ENCODE results near the gene CEP135.
"Not testable (repeated sequence)": the region's sequence is repeated elsewhere in the genome, so short reads cannot be mapped to it uniquely, and the experiment has no call there.

The CEP135 gene

DNA sequence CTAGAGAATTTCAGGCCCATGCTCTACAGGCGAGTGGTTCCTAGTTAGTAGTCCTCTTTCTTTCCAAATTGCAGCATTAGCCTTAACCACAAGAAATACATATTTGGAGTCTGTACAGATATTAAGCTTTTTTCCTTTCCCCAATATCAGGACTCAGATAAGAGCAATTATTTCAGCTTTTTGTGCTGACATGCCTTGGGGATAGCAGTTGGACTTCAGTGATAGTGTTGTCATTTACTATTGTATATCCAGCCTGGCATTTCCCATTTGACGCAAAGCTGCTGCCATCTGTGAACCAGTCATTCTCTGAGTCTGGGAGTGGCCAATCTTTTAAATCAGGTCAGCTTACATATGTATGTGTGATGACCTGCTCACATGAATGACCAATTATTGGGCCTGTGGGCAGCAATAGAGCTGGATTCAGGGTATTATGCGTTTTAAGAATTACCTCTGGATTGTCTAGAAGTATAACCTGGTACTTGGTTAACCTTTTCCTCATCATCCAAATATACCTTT, 6.8 kb upstream of the CEP135 start:
- DNase-seq: no peak

DNA sequence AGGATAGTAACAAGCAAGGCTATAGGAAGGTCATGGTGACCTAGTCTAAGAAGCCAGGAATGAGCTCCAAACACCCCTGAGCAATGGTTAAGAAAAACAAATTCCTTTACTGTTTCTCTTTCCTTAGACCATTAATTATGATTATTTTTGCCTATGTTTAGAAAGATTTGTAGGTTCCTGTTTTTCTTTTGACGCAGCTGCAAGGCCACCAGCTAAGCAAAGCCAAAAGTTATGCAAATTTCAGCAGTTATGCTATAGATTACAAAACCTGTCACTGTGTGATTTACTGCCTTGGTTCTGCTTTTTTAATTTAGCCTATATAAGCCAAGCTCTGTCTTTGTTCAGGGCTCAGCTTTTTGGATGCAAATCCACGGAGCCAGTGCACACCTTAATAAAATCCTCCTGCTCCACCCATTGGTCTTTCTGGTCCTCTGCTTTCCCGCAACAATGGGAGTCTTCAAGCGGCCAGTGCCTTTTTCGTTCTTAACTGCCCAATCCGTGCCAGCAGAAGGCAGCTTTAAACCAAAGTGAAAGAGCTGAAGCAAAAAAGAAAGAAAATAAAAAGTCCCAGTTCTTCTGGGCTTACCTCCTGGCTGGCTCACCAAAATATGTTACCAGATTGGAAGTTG, 1.4 kb upstream of the CEP135 start:
- DNase-seq: no peak

DNA sequence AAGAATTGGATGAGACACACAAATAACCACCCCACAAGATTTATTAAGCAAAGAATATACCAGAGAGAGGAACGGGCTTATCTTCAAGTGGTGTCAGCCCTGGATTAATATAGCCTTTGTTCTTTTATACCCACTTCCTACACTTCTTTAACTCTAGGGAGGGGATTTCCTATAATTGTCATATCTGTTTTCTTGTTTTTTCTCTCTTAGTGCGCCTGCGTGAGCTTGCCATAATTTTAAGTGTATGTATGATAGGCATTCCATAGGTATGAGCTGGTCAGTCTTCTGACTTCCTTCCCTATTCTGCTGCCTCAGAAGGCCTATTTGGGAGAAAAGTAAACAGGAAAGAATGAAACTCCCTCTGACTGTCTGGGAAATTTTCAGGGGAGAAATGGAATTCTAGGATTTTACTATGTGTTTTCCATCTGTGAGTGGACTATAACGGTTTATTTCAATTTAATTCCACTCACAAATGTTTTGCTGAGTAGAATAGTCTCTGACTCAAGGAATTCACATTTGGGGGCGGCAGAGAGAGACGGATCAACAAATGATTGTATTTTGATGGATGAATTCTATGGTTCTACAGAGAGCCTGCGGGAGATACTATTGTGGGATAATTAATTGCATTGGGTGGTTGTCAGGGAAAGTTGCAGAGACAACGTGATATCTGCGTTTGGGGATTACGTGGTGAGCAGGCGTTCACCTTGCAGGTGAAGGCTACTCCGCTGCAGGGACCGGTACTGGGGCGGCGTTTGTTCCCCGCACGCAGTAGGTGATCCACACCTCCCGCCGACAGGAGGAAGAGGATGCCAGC, 626 bp upstream of the CEP135 start:
- no peak for DNase-seq

DNA sequence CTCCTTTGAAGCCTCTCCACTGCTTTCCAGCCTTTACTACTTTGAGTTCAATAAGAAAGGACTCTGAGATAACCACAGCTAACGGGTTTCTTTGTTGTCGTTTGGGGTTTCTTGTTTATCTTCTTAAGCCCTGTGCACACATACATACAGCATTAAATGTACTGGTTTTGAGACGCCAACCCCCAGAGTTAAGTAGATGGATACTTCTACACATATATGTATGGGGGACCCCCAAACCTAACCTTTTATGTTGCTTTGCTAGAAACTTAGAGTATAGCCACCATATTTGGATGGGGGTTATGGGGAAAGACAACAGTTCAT, 697 bp downstream of the CEP135 start:
- peak in 1 of 3 experiments; percentile 44 for DNase-seq

DNA sequence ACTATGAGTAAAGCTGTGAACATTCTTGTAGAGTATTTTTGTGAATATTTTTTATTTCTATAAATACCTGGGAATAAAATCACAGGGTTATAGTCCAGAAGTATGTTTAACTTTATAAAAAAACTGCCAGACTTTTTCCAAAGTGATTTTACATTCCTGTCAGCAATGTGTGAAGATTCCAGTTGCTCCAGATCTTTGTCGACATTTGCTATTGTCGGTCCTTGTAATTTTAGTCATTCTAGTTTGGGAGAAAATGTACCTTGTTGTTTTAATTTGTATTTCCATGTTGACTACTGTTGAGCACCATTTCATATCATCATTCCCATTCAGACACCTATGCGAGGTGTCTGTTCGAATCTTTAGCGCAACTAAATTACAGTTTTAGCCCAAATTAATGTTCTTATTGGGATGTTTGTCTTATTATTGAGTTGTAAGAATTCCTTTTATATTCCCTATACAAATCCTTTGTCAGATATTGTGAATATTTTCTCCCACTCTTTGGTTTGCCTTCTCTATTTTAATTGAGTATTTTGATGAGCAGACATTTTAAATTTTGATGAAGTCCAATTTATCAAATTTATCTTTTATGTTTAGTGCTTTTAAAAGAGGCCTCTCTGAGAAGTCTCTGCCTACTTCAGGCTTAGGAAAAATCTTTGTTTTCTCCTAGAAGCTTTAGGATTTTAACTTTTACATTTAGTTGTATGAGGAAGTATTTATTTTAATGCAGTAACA, 2.6 kb downstream of the CEP135 start:
- no peak for DNase-seq

DNA sequence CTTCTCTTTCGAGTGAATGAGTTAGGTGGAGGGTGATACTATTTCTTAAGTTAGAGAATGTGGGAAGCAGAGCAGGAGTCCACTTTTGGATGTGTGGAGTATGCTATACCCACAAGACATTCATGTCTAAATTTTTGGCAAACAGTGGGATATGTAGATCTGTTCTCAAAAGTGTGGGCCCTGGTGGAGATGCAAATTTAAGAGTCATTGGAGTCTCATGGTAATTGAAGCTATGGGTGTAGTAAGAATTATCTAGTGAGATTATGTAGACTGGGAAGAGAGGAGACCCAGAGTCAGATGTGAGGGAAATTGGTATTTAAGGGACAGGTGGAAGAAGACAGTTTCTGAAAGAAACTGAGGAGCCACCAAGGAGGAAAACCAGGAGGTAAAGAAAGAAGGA, 7.0 kb downstream of the CEP135 start:
- no peak for DNase-seq

DNA sequence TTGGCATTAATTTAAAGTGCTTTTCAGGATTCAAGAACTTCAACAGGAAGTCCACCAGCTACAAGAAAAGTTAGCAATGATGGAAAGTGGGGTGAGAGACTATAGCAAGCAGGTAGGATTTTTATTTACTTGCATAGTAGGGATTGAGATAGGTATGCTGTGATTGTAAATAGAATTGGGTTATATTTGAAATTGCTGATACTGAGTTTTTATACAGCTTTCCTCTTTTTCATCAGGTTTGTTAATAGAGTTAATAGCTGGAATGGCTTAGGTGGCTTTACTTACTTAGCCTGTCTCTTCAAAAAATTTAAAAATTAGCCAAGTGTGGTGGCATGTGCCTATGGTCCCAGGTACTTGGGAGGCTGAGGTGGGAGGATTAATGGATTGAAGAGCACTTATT, 10.9 kb downstream of the CEP135 start:
- no peak for DNase-seq

DNA sequence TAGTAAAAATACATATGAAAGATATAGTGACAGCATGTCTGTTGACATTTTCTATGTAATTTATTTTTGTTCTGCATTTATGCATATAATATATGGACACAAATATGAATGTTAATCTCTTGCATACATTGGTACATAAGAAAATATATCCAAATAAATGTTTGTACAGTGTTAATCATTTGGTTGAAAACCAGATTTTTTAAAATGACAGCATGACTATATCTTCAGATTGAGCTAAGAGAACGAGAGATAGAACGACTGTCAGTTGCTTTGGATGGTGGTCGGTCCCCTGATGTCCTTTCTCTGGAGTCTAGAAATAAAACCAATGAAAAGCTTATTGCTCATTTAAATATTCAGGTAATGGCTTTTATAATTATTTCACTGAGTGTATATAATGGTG, 15.3 kb downstream of the CEP135 start:
- no peak for DNase-seq

DNA sequence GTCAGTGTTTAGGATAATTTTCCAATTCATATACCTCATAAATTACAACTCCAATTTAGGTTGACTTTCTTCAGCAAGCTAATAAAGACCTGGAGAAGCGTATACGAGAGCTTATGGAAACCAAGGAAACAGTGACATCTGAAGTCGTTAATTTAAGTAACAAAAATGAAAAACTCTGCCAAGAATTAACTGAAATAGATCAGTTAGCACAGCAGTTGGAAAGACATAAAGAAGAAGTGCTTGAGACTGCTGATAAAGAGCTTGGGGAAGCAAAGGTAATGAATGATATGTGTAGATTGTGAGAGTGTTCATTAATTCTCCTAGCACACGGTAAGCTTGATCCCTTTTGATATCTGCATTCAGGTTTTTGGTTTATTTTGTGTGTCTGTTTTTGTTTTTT, 16.8 kb downstream of the CEP135 start:
- DNase-seq: no peak

DNA sequence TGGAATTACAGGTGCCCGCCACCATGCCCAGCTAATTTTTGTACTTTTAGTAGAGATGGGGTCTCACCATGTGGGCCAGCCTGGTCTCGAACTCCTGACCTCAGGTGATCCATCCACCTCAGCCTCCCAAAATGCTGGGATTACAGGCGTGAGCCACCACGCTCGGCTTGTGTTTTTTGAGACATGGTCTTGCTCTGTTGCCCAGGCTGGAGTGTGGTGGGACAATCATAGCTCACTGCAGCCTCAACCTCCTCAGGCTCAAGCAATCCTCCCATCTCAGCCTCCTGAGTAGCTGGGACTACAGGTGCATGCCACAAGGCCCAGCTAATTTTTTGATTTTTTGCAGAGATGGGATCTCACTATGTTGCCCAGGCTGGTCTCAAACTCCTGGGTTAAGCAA, 17.6 kb downstream of the CEP135 start:
- DNase-seq: not testable (repeated sequence)

DNA sequence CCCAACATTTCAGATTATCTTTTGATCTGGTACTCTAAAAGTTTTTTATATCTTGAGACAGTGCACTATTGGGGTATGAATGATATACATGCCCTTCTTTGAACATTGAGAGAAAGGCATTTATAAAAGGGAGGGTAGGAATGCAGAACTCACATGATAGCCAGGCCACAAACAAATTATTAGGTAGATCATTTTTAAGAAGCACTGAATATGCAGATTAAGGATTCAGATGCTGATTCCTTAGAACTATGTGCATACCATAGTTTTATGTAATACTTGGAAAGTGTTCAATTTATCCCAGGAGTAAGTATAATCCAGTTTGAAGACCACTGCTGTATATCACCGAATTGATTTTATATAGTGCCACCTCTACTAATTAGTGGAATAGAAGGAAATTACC, 18.6 kb downstream of the CEP135 start:
- no peak for DNase-seq

DNA sequence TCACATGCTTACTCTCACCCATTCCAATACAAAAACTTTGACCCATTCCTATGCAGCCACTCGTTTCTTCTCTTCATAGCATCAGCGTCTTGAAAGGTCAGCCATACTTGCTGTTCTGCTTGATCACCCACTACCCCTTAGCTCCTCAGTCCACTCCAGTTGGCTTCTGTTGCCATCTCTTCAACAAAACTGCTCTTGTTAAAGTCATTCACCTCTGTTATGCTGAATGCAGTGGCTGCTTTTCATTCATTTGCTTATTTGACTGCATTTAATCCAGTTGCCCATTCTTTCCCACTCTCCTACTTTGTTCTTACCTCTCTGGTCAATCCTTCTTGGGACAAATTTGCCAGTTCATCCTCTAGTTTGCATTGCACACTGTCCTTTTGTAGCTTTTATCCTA, 24.9 kb downstream of the CEP135 start:
- DNase-seq: no peak

DNA sequence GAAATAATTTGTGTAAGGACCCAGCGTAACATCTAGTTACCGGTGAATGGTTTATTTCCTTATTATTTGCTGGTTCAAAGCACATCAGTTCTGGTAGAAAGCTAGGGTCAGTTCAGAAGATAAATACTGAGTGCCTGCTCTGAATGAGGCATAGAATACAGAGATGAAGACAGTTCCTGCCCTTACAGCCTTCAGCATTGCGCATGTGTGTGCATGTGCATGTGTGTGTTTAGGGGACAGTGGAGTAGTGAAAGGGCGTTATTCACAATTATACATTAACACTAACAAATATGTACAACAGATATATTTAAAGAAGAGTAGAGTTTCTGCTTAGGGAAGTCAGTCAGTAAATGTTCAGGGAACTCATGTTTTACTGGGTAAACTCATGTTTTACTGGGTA, 29.1 kb downstream of the CEP135 start:
- DNase-seq: no peak

DNA sequence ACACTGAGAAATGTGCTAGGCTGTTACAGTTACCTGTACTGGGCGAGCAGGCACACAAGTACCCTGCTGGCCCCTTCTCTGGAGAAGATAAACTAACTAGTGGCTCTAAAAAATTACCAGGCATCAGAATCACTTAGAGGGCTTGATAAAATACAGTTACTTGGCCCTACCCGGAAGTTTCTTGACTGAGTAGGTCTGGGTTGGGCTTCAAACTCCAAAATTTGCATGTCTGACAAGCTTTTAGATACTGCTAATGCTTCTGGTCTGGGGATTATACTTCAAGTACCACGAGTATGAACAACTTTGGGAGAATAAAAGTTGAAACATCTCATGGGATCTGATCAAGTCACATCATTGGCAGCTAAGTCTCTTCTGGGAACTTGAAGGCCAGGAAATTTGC, 30.8 kb downstream of the CEP135 start:
- DNase-seq: no peak

DNA sequence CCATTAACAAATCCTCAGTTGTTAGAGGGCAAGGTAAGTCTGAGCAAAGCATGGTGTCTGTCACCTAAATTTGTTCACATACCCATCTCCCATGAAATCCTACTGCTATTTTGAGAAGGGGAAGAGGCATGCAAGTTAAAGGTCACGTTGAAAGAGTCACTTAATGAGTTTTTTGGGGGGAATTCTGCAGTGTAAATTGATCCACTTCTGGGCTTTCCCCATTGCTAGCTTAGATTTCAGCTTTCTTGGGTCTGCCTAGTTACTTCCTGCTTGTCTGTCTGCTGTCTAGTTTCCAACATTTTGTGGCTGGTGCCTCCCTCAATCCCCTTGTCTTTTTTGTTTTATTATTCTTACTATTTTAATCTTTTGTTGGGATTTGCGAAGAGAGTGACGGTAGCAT, 32.0 kb downstream of the CEP135 start:
- no peak for DNase-seq

DNA sequence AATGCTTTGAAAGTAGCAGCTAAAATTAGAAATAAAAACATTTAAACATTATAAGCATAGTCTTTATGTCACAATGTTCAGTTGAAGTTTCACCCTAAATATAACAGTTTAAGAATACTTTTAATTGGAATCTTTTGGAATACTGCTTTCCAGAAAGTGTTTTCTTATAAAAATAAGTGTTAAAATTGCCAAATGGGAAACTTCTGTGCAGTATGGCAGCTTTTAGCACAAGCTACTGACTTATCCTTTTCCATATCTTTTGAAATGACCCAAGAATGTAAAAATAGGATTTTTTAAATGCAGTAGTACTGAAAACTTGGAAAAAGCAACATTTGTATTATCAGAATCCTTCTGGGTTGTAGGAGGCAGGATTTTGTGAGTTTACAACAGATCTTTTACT, 34.2 kb downstream of the CEP135 start:
- DNase-seq: no peak

DNA sequence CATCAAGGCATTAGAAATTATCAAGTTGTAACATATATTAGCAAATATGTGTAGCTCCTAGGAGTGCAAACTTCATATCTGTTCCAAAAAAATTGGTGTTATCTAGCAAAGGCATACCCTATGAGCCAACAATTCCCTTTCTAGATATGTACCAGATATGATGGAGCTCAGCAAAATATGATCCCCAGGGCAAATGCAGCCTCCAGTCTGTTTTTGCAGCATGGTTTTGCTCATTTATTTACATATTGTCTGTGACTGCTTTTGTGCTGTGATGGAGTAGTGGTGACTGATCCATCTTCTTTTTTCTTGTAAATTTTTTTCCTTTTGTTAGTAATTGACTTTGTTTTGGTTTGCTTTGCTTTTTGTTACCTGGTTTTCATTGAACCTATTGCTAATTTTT, 41.0 kb downstream of the CEP135 start:
- no peak for DNase-seq

DNA sequence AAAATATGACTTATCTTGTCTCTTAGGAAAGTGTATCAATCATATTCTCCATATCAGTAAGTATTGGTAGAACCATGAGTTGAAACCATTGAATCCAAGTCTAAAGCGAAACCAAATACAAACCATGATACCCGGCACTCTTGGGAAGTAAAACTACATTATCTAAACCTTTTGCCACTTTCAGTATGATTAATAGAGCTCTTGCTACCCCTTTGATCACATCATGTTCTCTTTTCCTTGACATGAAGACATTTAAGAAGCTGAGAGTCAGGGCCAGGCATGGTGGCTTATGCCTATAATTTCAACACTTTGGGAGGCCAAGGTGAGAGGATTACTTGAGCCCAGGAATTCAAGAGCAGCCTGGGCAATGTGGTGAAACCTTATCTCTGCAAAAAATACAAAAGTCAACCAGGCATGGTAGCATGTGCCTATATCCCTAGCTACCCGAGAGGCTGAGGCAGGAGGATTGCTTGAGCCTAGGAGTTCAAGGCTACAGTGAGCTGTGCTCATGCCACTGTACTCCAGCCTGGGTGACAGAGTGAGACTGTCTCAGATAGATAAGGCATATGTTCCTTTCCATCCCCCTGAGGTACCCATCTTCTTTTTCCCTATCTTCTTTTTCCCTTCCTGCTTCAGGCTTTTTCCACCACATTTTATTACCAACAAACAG, 45.4 kb downstream of the CEP135 start:
- DNase-seq: no peak

DNA sequence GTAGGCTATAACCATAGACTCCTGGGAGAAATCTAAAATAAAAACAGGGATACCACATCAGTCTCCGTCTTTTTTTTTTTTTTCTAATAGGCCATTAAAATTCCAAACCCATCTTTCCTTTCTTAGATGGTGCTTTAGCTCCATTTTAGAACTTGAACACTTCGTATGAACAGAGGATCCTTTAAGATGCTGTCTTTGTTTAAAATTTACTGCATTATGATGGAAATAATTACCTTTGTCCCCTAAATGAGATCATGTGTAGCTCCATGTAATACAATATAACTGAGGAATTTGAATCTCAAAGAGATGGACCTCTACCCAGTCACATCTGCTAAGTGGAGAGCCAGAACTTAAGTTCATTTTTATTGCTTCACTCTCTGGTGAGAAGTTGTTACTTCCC, 47.9 kb downstream of the CEP135 start:
- DNase-seq: no peak

DNA sequence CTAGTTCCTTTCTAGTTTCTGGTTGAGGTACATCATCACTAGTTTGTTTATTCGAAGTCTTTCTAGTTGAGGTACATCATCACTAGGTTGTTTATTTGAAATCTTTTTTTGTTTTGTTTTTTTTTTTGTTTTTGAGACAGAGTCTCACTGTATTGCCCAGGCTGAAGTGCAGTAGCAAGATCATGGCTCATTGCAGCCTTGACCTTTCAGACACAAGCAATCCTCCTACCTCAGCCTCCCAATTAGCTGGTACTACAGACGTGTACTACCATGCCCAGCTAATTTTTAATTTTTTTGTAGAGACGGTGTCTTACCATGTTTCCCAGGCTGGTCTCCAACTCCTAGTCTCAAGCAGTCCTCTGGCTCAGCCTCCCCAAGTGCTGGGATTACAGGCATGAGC, 54.9 kb downstream of the CEP135 start:
- no peak for DNase-seq

DNA sequence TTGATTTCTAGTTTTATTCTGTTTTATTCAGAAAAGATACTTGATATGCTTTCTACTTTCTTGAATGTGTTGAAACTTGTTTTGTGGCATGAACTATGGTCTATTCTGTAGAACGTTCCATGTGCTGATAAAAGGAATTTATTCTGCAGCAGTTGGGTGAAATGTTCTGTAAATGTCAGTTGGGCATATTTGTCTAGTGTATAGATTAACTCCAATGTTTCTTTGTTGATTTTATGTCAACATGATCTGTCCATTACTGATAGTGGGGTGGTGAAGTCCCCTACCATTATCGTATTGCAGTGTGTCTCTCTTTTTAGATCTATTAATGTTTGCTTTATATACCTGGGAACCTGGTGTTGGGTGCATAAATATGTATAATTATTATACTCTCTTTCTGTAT, 55.5 kb downstream of the CEP135 start:
- no peak for DNase-seq

DNA sequence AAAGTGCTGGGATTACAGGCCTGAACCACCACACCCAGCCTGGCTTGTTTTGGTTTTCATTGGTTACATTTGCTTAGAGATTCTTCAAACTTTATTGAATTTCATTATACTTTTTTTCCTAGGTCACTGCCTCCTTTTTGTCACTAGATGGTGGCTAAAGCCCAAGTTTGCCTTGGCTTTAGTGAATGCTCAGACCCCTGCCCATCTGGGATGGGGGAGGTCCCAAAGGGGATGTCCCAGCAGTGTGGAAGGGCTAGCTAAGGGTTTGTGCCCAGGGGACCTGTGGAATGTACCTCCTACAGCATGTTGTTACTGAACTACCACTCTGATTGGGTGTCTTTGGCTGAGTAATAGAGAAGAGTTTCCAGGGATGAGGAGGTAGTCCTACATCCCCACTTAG, 58.4 kb downstream of the CEP135 start:
- no peak for DNase-seq

DNA sequence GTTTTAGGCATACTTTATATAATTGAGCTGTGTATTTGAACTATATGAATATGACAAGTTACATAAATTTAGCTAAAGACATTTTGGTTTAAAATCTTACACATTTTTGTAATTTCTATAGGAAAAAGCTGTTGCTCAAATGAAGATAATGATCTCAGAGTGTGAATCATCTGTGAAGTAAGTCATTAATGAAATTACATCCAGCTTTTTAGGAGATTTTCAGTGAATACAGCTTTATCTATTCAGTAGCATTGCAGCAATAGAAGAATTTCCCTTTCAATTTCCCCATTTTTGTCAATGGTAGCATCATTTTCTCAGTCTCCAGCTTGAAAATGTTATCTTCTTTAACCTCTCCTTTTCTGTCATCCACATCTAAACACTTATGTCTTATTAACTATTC, 59.5 kb downstream of the CEP135 start:
- no peak for DNase-seq

DNA sequence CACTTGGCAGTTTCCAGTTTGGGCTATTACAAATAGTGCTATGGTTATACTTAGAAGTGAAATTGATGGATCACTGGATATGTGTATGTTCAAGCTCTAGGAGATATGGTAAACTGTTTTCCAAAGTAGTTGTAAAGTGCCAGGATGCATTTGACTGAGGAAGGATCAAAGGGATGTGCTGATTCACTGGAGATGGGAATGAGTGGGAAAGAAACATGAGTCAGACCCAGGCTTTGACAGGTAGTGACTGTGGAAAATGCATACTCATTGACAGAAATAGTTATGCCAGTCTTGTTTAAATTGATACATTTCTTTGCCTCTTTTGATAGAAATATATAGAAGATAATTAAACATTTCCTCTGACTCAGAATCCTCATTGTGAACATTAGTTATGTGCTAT, 77.9 kb downstream of the CEP135 start:
- no peak for DNase-seq
